CD4-positive, alpha-beta memory T cell (primary cell): ENCODE results near the gene TPRG1. TPM values are rescaled to one million over a fixed set of nuclear protein-coding genes. Genes with fewer than 3 reads are reported as not detected.

Experiments used
- CTCF ChIA-PET: fragments of 350-600 bp; sonication (Branson Sonifier 250); formaldehyde crosslinking; loops from one replicate; lab custom pipeline; 2021; ENCODE audit warnings: inconsistent platforms; ENCODE audit not compliant: partially characterized antibody; lab: Charles Lee
- POLR2A ChIA-PET: fragments of 350-600 bp; sonication (Branson Sonifier 250); formaldehyde crosslinking; loops from one replicate; lab custom pipeline; 2021; ENCODE audit not compliant: partially characterized antibody; lab: Charles Lee
- DNase-seq, 5 donors: peaks; one replicate each; pipeline versions ENCODE4 v3.0.0 to v3.0.0-alpha.2; 2020 to 2022; ENCODE audit warnings: mixed read lengths in 1 of 5
- H3K27ac ChIP-seq: one replicate; pipeline ENCODE4 v1.7.0; 2013; ENCODE audit warnings: low read depth, low read length
- H3K27me3 ChIP-seq: 2 replicates; pipeline ENCODE4 v1.7.0; 2013; ENCODE audit warnings: mild to moderate bottlenecking, low read length, moderate library complexity; ENCODE audit not compliant: insufficient read depth
- H3K36me3 ChIP-seq: 2 replicates; pipeline ENCODE4 v1.7.0; 2013; ENCODE audit warnings: mild to moderate bottlenecking, low read length, moderate library complexity; ENCODE audit not compliant: insufficient read depth
- H3K4me1 ChIP-seq: 2 replicates; pipeline ENCODE4 v1.7.0; 2013; ENCODE audit warnings: mild to moderate bottlenecking, low read length, moderate library complexity; ENCODE audit not compliant: insufficient read depth
- H3K4me3 ChIP-seq, 2 donors: one replicate each; pipeline ENCODE4 v1.7.0; 2013; ENCODE audit warnings: low read length in 2 of 2, mild to moderate bottlenecking in 1 of 2
- H3K9me3 ChIP-seq, 2 donors: one replicate each; pipeline ENCODE4 v1.7.0; 2013; ENCODE audit warnings: low read length in 2 of 2, control low read depth in 1 of 2; ENCODE audit not compliant: control insufficient read depth in 1 of 2
- H3K27ac Mint-ChIP-seq, 7 donors: one replicate each; pipeline ENCODE4 v1.8.0; 2020 to 2021; ENCODE audit warnings: mixed read lengths in 7 of 7, mild to moderate bottlenecking in 6 of 7, inconsistent platforms in 3 of 7, moderate library complexity in 3 of 7
- H3K27me3 Mint-ChIP-seq, 2 donors: one replicate each; pipeline ENCODE4 v1.8.0; 2020 to 2021; ENCODE audit warnings: mixed read lengths in 2 of 2
- H3K36me3 Mint-ChIP-seq, 2 donors: one replicate each; pipeline ENCODE4 v1.8.0; 2020 to 2021; ENCODE audit warnings: mixed read lengths in 2 of 2, inconsistent platforms in 1 of 2, mild to moderate bottlenecking in 1 of 2
- H3K4me1 Mint-ChIP-seq, 4 donors: one replicate each; pipeline ENCODE4 v1.8.0; 2020 to 2021; ENCODE audit warnings: mixed read lengths in 4 of 4, mild to moderate bottlenecking in 1 of 4
- H3K4me3 Mint-ChIP-seq, 8 donors: one replicate each; pipeline ENCODE4 v1.8.0; 2020 to 2021; ENCODE audit warnings: mixed read lengths in 8 of 8, mild to moderate bottlenecking in 7 of 8, moderate library complexity in 6 of 8, inconsistent platforms in 3 of 8
- H3K9me3 Mint-ChIP-seq, 8 donors: one replicate each; pipeline ENCODE4 v1.8.0; 2020 to 2021; ENCODE audit warnings: mixed read lengths in 8 of 8, mild to moderate bottlenecking in 5 of 8, inconsistent platforms in 3 of 8, moderate library complexity in 1 of 8
- intact Hi-C: fragments of 100-400 bp; cut with micrococcal nuclease; formaldehyde crosslinking; loops from one replicate; pipeline ENCODE4 v1.15.1; 2023
- polyA plus RNA-seq, 2 donors: library from polyadenylated mRNA; unstranded; fragments of 300-500 nt; fragmentation: Illumina TruSeq; gene quantifications; one replicate each; pipeline ENCODE4 v1.2.3, GENCODE V29; 2021
- total RNA-seq, 2 experiments: library from RNA; stranded (reverse); gene quantifications; one replicate each; pipeline ENCODE4 v1.2.3, GENCODE V29; 2021

Gene TPRG1
- total and polyA plus RNA-seq, 4 experiments from 2014 or later, result 8.2 to 61.4 (median 31.7) TPM

DNA sequence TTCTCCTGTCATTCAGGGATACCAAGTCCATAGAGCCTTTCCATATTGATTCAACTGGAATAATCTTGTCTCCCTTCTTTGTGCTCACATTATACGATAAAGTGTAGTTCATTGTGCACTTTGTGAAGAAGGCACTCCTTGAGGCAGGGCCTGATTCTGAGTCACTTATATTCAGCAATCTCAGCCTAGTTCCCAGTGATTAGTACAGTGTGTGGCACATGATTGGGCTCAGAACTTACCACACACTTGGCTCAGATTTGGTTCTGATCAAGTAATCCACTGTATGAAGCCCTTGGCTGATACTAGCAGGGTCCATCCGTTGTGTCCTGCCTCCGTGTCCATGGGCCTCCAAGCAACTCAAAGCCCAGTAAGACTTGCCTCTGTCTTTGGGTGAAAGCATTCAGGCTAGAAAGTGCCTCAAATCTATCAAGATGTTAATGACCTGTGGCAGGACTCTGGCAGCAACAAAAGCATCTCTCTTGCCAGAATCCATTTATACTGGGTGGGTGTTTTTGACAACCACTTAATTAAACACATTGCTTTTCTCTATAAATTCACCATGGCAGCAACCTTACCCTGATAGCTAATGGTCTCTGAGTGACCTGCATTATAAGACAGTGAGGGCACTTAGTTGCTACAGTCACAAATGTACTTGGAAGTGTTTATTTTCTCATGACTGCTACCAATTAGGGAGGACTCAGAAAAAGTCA lies 51.3 kb downstream of the TPRG1 start:
- no peaks in the 10 kb centered on the region for H3K27me3 Mint-ChIP-seq
- H3K4me3 Mint-ChIP-seq, result peak overlapping the region in 1 of 8 donors; percentile 17
- intact Hi-C loops, result no loop called here
- Histone ChIP-seq H3K4me3 (no peak overlapping the region), H3K27me3 (no peaks in the 10 kb centered on the region), H3K27ac (no peak overlapping the region), H3K9me3 (no peaks in the 10 kb centered on the region), H3K4me1 (no peaks in the 10 kb centered on the region), H3K36me3 (no peaks in the 10 kb centered on the region)
- no peaks in the 10 kb centered on the region for H3K36me3 Mint-ChIP-seq
- H3K27ac Mint-ChIP-seq, result no peak overlapping the region
- DNase-seq, result no peak
- H3K4me1 Mint-ChIP-seq, result no peaks in the 10 kb centered on the region
- H3K9me3 Mint-ChIP-seq, result no peaks in the 10 kb centered on the region
- CTCF ChIA-PET, result no interaction called here
- POLR2A ChIA-PET, result no interaction called here

DNA sequence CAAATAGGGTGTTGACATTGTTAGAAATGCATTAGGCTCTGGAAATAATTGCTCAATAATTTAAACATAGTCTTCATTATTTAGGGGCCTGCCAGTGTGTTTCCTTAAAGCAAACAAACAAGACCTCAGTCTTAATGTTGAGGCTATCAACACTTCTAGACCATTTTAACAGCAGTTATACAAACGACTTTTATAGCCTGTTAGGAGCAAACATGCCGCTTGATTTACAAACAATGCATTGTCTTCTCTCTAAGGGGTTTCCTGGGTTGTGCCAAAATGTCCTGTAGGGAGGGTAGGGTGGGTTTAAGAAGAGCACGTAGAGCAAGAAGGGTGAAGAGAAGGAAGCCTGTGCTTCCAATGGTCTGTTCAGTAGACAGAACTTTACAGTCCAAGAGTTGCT lies 53.7 kb downstream of the TPRG1 start:
- CTCF ChIA-PET, result no interaction called here

DNA sequence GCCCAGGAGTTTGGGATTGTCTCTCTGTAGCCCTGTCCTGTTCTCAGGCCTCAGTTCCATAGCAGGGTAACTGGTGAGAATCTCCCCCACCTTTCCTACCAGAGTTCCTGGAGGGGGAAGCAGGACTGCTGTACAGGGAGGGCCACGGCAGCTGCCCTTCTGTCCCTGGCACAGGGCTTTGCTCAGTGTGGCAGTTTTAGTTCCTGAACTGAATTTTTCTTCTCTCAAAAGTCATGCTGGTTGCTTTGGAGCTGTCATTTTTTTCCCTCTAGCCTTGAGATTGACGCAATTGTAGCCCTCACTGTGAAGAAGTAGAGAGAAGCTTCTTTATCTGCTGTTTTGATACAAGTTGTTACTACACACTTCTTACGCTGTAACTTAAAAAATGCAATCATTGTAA lies 55.5 kb downstream of the TPRG1 start:
- Histone ChIP-seq H3K4me1 (no peaks in the 10 kb centered on the region), H3K36me3 (no peaks in the 10 kb centered on the region), H3K27me3 (no peaks in the 10 kb centered on the region), H3K9me3 (no peaks in the 10 kb centered on the region), H3K4me3 (no peak overlapping the region), H3K27ac (no peak overlapping the region)
- intact Hi-C loops, result no loop called here
- CTCF ChIA-PET, result no interaction called here
- H3K36me3 Mint-ChIP-seq, result no peaks in the 10 kb centered on the region
- DNase-seq, result no peak
- H3K27ac Mint-ChIP-seq, result no peak overlapping the region
- H3K27me3 Mint-ChIP-seq, result no peaks in the 10 kb centered on the region
- H3K4me1 Mint-ChIP-seq, result no peaks in the 10 kb centered on the region
- no peak overlapping the region for H3K4me3 Mint-ChIP-seq
- POLR2A ChIA-PET, result interaction anchor here (0.6 kb wide), 1 partner anchor 456 kb away, joined by 3 read pairs; no protein-coding TSS in a partner anchor
- no peaks in the 10 kb centered on the region for H3K9me3 Mint-ChIP-seq

More for the DNA sequence above, 53.7 kb downstream of the TPRG1 start:
- Histone ChIP-seq H3K4me3 (no peak overlapping the region), H3K4me1 (no peaks in the 10 kb centered on the region), H3K9me3 (no peaks in the 10 kb centered on the region), H3K27ac (no peak overlapping the region), H3K36me3 (no peaks in the 10 kb centered on the region), H3K27me3 (no peaks in the 10 kb centered on the region)
- no peak for DNase-seq
- Mint-ChIP-seq H3K27ac (no peak overlapping the region), H3K36me3 (no peaks in the 10 kb centered on the region), H3K27me3 (no peaks in the 10 kb centered on the region), H3K9me3 (no peaks in the 10 kb centered on the region), H3K4me1 (no peaks in the 10 kb centered on the region), H3K4me3 (no peak overlapping the region)
- POLR2A ChIA-PET, result no interaction called here
- intact Hi-C loops, result no loop called here

DNA sequence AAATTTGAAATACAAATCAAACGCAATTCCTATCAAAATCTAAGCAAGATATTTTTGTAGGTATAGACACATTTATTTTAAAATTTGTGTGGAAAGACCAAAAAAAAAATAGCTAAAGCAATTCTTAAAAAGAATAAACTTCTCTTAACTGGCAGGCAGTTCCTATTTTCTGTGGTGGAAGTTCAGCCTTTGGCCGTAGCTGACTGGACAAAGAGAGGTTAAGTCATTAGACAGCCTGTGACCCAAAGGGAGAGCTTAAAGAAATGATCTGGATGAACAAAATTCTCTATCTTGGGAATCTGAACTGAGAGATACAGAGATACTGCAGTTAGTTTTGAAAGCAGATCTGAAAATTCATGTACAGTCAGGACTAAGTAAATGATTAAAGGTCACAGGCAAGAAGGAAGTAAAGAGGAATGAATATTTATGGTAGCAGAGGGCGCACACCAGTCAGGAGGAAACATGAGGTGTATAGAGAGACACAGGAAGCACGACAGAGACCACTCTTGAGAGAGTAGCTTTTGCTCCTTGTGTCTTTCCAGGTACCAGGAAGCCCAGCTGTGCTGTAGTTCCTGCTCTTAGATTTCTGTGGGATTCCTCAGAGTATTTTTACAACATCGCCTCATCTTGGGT lies 57.5 kb downstream of the TPRG1 start:
- intact Hi-C loops, result no loop called here
- DNase-seq, result no peak
- no peaks in the 10 kb centered on the region for H3K27me3 ChIP-seq
- Mint-ChIP-seq H3K27ac (no peak overlapping the region), H3K4me1 (no peaks in the 10 kb centered on the region), H3K9me3 (no peaks in the 10 kb centered on the region), H3K27me3 (no peaks in the 10 kb centered on the region), H3K36me3 (no peaks in the 10 kb centered on the region), H3K4me3 (no peak overlapping the region)
- ChIA-PET POLR2A (no interaction called here), CTCF (no interaction called here)
- H3K4me1 ChIP-seq, result no peaks in the 10 kb centered on the region
- no peak overlapping the region for H3K27ac ChIP-seq
- no peak overlapping the region for H3K4me3 ChIP-seq
- no peaks in the 10 kb centered on the region for H3K9me3 ChIP-seq
- no peaks in the 10 kb centered on the region for H3K36me3 ChIP-seq

DNA sequence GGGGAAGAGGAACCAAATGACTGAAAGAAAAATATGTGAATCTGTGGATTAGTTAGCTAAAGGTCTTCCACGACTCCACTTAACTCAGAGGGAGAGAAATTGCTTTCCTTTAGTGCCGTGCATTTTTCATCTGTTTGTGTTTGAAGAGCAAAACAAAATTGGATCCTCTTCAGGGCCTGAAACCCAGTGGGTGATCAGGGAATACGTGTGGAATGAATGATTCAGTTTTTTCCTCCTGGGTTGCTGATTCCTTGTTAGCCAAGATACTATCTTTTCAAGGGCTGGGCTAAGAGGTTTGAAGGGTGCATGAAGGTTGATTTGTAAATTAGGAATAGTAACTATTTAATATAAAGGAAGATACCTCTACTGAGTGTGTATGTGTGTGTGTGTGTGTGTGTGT lies 61.0 kb downstream of the TPRG1 start:
- Histone ChIP-seq H3K4me1 (no peaks in the 10 kb centered on the region), H3K27ac (no peak overlapping the region), H3K4me3 (no peak overlapping the region), H3K9me3 (no peaks in the 10 kb centered on the region), H3K36me3 (no peaks in the 10 kb centered on the region), H3K27me3 (no peaks in the 10 kb centered on the region)
- intact Hi-C loops, result no loop called here
- H3K36me3 Mint-ChIP-seq, result no peaks in the 10 kb centered on the region
- DNase-seq, result no peak
- no peaks in the 10 kb centered on the region for H3K9me3 Mint-ChIP-seq
- POLR2A ChIA-PET, result no interaction called here
- peak overlapping the region in 2 of 7 donors; percentile 14 to 24 for H3K27ac Mint-ChIP-seq
- no peaks in the 10 kb centered on the region for H3K27me3 Mint-ChIP-seq
- H3K4me3 Mint-ChIP-seq, result no peak overlapping the region
- CTCF ChIA-PET, result interaction anchor here (2.6 kb wide), 1 partner anchor 1492 kb away, joined by 9 read pairs; no protein-coding TSS in a partner anchor
- H3K4me1 Mint-ChIP-seq, result no peaks in the 10 kb centered on the region

DNA sequence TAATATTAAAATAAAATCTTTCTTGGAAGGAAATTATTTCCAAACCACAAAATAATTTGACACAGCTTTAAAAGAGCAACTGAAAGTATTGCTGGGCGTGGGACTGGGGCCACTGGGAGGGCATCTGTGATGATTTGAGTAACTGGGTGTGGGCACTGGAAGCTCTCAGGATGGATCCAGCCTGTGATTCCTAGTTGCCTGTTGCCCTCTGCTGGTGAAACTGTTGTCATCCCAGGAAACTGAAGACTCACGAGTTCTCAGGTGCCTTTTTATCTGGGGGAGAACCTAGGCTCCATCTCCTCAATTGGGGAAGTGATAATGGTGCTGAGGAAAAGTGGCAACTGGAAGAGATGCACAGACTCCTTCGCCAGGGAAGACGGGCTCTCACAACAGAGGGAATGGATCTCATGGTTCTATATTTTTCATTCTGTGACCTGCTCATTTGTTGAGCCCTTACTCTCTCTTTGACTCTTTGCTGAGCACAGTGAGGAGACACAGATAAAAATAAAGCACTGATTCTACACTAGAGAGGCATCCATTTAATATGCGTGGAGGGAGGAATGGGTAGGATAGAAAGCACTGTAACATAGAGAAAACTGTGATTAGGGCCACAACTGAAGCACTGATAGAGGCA lies 61.6 kb downstream of the TPRG1 start:
- ChIA-PET CTCF (interaction anchor here (2.6 kb wide), 1 partner anchor 1493 kb away, joined by 9 read pairs; no protein-coding TSS in a partner anchor), POLR2A (no interaction called here)
- Histone ChIP-seq H3K27me3 (no peaks in the 10 kb centered on the region), H3K4me3 (no peak overlapping the region), H3K9me3 (no peaks in the 10 kb centered on the region), H3K4me1 (no peaks in the 10 kb centered on the region), H3K27ac (no peak overlapping the region), H3K36me3 (no peaks in the 10 kb centered on the region)
- no peaks in the 10 kb centered on the region for H3K4me1 Mint-ChIP-seq
- no peaks in the 10 kb centered on the region for H3K27me3 Mint-ChIP-seq
- H3K27ac Mint-ChIP-seq, result no peak overlapping the region
- intact Hi-C loops, result no loop called here
- DNase-seq, result no peak
- no peaks in the 10 kb centered on the region for H3K9me3 Mint-ChIP-seq
- no peaks in the 10 kb centered on the region for H3K36me3 Mint-ChIP-seq
- H3K4me3 Mint-ChIP-seq, result no peak overlapping the region

DNA sequence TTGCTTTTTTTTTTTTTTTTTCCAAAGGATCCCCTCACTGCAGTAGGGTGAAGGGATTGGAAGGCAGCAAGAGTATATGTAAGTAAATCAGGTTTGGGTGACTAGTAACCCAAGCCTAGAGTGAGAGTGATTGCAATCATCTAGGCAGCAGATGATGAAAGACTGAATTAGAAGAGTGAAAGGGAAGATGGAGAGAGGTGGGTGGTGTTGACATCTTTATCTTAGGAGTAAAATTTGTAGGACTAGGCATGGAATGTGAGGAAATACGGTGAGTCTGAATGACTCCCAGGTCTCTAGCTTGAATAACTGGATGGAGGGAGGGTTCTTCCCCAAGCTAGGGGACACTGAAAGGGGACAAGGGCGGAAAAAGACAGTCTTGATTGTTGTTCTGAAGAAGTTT lies 63.4 kb downstream of the TPRG1 start:
- Histone ChIP-seq H3K4me3 (no peak overlapping the region), H3K4me1 (no peaks in the 10 kb centered on the region), H3K27me3 (no peaks in the 10 kb centered on the region), H3K9me3 (no peaks in the 10 kb centered on the region), H3K27ac (no peak overlapping the region), H3K36me3 (no peaks in the 10 kb centered on the region)
- Mint-ChIP-seq H3K27me3 (no peaks in the 10 kb centered on the region), H3K4me3 (no peak overlapping the region), H3K9me3 (no peaks in the 10 kb centered on the region), H3K36me3 (peaks cover 0 to 2% of the 10 kb centered on the region in 2 donors), H3K4me1 (no peaks in the 10 kb centered on the region), H3K27ac (no peak overlapping the region)
- ChIA-PET CTCF (interaction anchor here (0.7 kb wide), 1 partner anchor 1568 kb away, joined by 3 read pairs; no protein-coding TSS in a partner anchor), POLR2A (no interaction called here)
- intact Hi-C loops, result no loop called here
- DNase-seq, result no peak
